ENCODE data around the gene ZNF580. TPM values are rescaled to one million over a fixed set of nuclear protein-coding genes. Genes with fewer than 3 reads are reported as not detected.

The ZNF580 gene
- total and polyA plus RNA-seq, 2 of the 8 experiments (the other 6 are each of a cell fraction or from before 2014, with no cell fraction given): 12.0 to 24.6 TPM

DNA sequence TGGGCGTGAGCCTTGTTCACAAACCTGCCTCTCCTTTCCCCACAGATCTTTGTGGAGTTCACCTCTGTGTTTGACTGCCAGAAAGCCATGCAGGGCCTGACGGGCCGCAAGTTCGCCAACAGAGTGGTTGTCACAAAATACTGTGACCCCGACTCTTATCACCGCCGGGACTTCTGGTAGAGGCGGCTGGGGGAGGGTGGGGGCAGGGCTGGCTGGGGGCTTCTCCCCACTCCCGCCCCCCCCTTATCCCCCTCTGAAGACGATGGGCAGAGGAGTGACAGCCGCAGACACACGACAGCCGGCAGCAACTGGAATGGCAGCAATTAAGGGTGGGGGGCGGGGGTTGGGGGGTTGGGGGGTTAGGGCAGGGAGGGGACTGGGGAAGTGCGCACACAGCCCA, 33.1 kb downstream of the ZNF580 start:
- no peaks in the 10 kb centered on the region for H3K27me3 ChIP-seq (replicated peaks in 1 of 4; ENCODE audit: control insufficient read depth in 3 of 4, extremely low read depth in 1 of 4, insufficient read depth in 3 of 4, low read length in 3 of 4)
- H3K27ac ChIP-seq (ENCODE audit: low read depth, low read length): no peak overlapping the region
- H3K56ac ChIP-seq (replicated peaks; ENCODE audit: insufficient read length, low read depth, low read length): no peak overlapping the region
- no peak overlapping the region for H2BK120ac ChIP-seq (replicated peaks; ENCODE audit: low read depth, low read length)
- H3K79me1 ChIP-seq (ENCODE audit: low read depth, low read length): peaks cover 12% of the 10 kb centered on the region
- ChIA-PET POLR2A (ENCODE audit: partially characterized antibody) (interaction anchor here (0.9 to 2.5 kb wide), 8 partner anchors 9 to 34 kb away, joined by 3 to 18 read pairs (median 4); partner anchors contain the start of genes U2AF2 and ZNF580), CTCF (ENCODE audit: partially characterized antibody) (no interaction called here)
- H2AFZ ChIP-seq (ENCODE audit: low read length): no peak overlapping the region
- H4K91ac ChIP-seq (replicated peaks; ENCODE audit: insufficient read length, low read length): no peak overlapping the region
- no peak overlapping the region for H2BK15ac ChIP-seq (ENCODE audit: low read length)
- peaks cover 14 to 24% (median 22%) of the 10 kb centered on the region in 4 experiments for H3K36me3 ChIP-seq (ENCODE audit: control insufficient read depth in 2 of 4, insufficient read depth in 4 of 4, low read length in 3 of 4)
- H3K4me3 ChIP-seq (ENCODE audit: extremely low read depth in 1 of 4, insufficient read depth in 2 of 4, low read depth in 3 of 4, low read length in 4 of 4): peak overlapping the region in 2 of 4 experiments; percentile 83 to 91; a peak in 2 of 8 replicates
- peaks cover 5% of the 10 kb centered on the region; the same call in 1 of the 2 replicates for H3K23me2 ChIP-seq (ENCODE audit: low read depth, low read length)
- no peak overlapping the region for H3K18ac ChIP-seq (ENCODE audit: extremely low read depth, low read length)
- H3K4me1 ChIP-seq (replicated peaks in 1 of 4; ENCODE audit: control insufficient read depth in 3 of 4, insufficient read depth in 4 of 4, low read length in 3 of 4): peaks cover 0 to 11% (median 6%) of the 10 kb centered on the region in 4 experiments; a peak in 5 of 7 replicates
- H2BK5ac ChIP-seq (ENCODE audit: low read depth, low read length): 0 out of 2 replicates have a peak overlapping the region, but pooled peaks have one; percentile 78
- H3K23ac ChIP-seq (ENCODE audit: insufficient read length): no peak overlapping the region
- H4K20me1 ChIP-seq (replicated peaks in 1 of 2; ENCODE audit: control insufficient read depth in 1 of 2, insufficient read depth in 2 of 2, low read length in 2 of 2): peaks cover 20 to 36% of the 10 kb centered on the region in 2 experiments
- H3K9me3 ChIP-seq (ENCODE audit: insufficient read depth in 2 of 2, low read depth in 1 of 2, low read length in 1 of 2): no peaks in the 10 kb centered on the region
- WGBS, 2 experiments (ENCODE audit: extremely low coverage in 1 of 2, insufficient coverage in 1 of 2, insufficient read length in 1 of 2, insufficient replicate concordance in 2 of 2, low coverage in 1 of 2, low lambda C conversion rate in 2 of 2, missing lambda C conversion rate in 1 of 2): 86% methylated on average over 1 of the region's 15 CpGs; no CpG with 5 or more reads in 1 of the 2 experiments
- H2AK5ac ChIP-seq (ENCODE audit: low read depth, low read length): 0 out of 2 replicates have a peak overlapping the region, but pooled peaks have one; percentile 65
- H4K5ac ChIP-seq (ENCODE audit: insufficient read length, low read depth, low read length): no peak overlapping the region
- 0 out of 7 replicates have a peak overlapping the region, but pooled peaks of 1 of the 4 experiments have one; percentile 34 for H3K9ac ChIP-seq (replicated peaks in 1 of 4; ENCODE audit: extremely low read depth in 1 of 4, low read depth in 3 of 4, low read length in 3 of 4)
- no peak overlapping the region for H2BK20ac ChIP-seq (ENCODE audit: low read length)
- no peak overlapping the region for H2BK12ac ChIP-seq (ENCODE audit: low read depth, low read length)
- peak overlapping the region; percentile 59; the same call in 1 of the 2 replicates for H4K8ac ChIP-seq (ENCODE audit: extremely low read depth, insufficient read depth, low read length)
- FAIRE-seq (no peak), DNase-seq (ENCODE audit: low read depth in 1 of 2, low spot score in 2 of 2) (no peak)
- H3K4me2 ChIP-seq (ENCODE audit: insufficient read depth in 1 of 2, low read depth in 2 of 2, low read length in 2 of 2): peak overlapping the region; percentile 58 to 63; a peak in 3 of 4 replicates
- H3K79me2 ChIP-seq (ENCODE audit: control insufficient read depth in 1 of 2, insufficient read depth in 2 of 2, low read length in 2 of 2): peaks cover 21 to 68% of the 10 kb centered on the region in 2 experiments
- no peak overlapping the region for H3K4ac ChIP-seq (replicated peaks; ENCODE audit: insufficient read length, low read depth, low read length)
- H3K14ac ChIP-seq (ENCODE audit: insufficient read length): no peak overlapping the region
- TF ChIP-seq, protein P1, sequence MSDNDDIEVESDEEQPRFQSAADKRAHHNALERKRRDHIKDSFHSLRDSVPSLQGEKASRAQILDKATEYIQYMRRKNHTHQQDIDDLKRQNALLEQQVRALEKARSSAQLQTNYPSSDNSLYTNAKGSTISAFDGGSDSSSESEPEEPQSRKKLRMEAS (IDR thresholded peaks at IDR 0.05): no peak
- TF ChIP-seq POU5F1 (IDR thresholded peaks at IDR 0.05; ENCODE audit: low read depth, low read length) (no peak), SP4 (IDR thresholded peaks at IDR 0.05; ENCODE audit: low read length) (no peak), CEBPB (IDR thresholded peaks at IDR 0.05; ENCODE audit: low read depth, low read length) (no peak), CREB1 (IDR thresholded peaks at IDR 0.05) (no peak), SIRT6 (IDR thresholded peaks at IDR 0.05; ENCODE audit: low read length) (no peak), SIN3A (conservative IDR thresholded peaks at IDR 0.05 in 1 of 2, IDR thresholded peaks at IDR 0.05 in 1 of 2; ENCODE audit: low read depth in 1 of 2, low read length in 2 of 2) (no peak), EZH2 (IDR thresholded peaks at IDR 0.05; ENCODE audit: low read depth, low read length, severe bottlenecking) (no peak), SAP30 (IDR thresholded peaks at IDR 0.05; ENCODE audit: insufficient read depth, insufficient replicate concordance, low read length) (no peak), ASH2L (IDR thresholded peaks at IDR 0.05; ENCODE audit: low read length) (no peak), SP1 (IDR thresholded peaks at IDR 0.05; ENCODE audit: low read depth, low read length) (no peak), TAF7 (optimal IDR thresholded peaks at IDR 0.05; ENCODE audit: borderline replicate concordance, low read depth, low read length) (no peak), POLR2A (IDR thresholded peaks at IDR 0.05; ENCODE audit: control extremely low read depth in 1 of 2, low read depth in 2 of 2, low read length in 2 of 2) (no peak), GABPA (IDR thresholded peaks at IDR 0.05; ENCODE audit: borderline replicate concordance, insufficient read depth, low read length) (no peak), BACH1 (IDR thresholded peaks at IDR 0.05; ENCODE audit: low read length) (no peak)

All from H1 (cell line).